CD4-positive, alpha-beta T cell (primary cell): ENCODE results near the gene EPHX1. TPM values are rescaled to one million over a fixed set of nuclear protein-coding genes. Genes with fewer than 3 reads are reported as not detected.
"Not testable (repeated sequence)": the region's sequence is repeated elsewhere in the genome, so short reads cannot be mapped to it uniquely, and the experiment has no call there.

Source experiments
- ATAC-seq: fragments of 200-7000 bp; cut with Tn5 transposase; one replicate; pipeline ENCODE4 v1.10.0; 2022; ENCODE audit warnings: mild to moderate bottlenecking; ENCODE audit not compliant: poor library complexity
- CTCF ChIA-PET: fragments of 350-600 bp; sonication (Branson Sonifier 250); formaldehyde crosslinking; loops from one replicate; lab custom pipeline; 2021; ENCODE audit warnings: antibody characterized with exemption, inconsistent platforms; lab: Charles Lee
- POLR2A ChIA-PET: fragments of 350-600 bp; sonication (Branson Sonifier 250); formaldehyde crosslinking; loops from one replicate; lab custom pipeline; 2021; ENCODE audit warnings: antibody characterized with exemption, inconsistent platforms; lab: Charles Lee
- DNase-seq, 14 experiments: peaks; one replicate each; pipeline ENCODE4 v3.0.0-alpha.2; 2013 to 2020; ENCODE audit warnings: mixed read lengths in 2 of 14
- H3K27ac ChIP-seq, 2 donors: one replicate each; pipeline versions ENCODE4 v1.5.1 to v1.7.0; 2013; ENCODE audit warnings: low read length in 2 of 2, low read depth in 1 of 2, mild to moderate bottlenecking in 1 of 2
- H3K27me3 ChIP-seq, 2 experiments: 1 replicate in 1 of 2; 2 replicates in 1 of 2; pipeline versions ENCODE4 v1.6.1 to v1.7.0; 2013; ENCODE audit warnings: low read length in 2 of 2, control low read depth in 1 of 2, mild to moderate bottlenecking in 1 of 2, moderate library complexity in 1 of 2; ENCODE audit not compliant: insufficient read depth in 2 of 2, control insufficient read depth in 1 of 2
- H3K36me3 ChIP-seq: one replicate; pipeline ENCODE4 v1.6.1; 2013; ENCODE audit warnings: low read length, control low read depth; ENCODE audit not compliant: insufficient read depth
- H3K4me1 ChIP-seq: one replicate; pipeline ENCODE4 v1.6.1; 2013; ENCODE audit warnings: low read length, control low read depth; ENCODE audit not compliant: insufficient read depth
- H3K4me3 ChIP-seq: one replicate; pipeline ENCODE4 v1.5.1; 2013; ENCODE audit warnings: mild to moderate bottlenecking, low read length, moderate library complexity
- H3K9me3 ChIP-seq, 2 experiments: 1 replicate in 1 of 2; 2 replicates in 1 of 2; pipeline versions ENCODE4 v1.6.1 to v1.7.0; 2013; ENCODE audit warnings: low read length in 2 of 2, mild to moderate bottlenecking in 2 of 2, control low read depth in 1 of 2, moderate library complexity in 1 of 2; ENCODE audit not compliant: control insufficient read depth in 1 of 2, insufficient read depth in 1 of 2
- H3K27ac Mint-ChIP-seq: one replicate; pipeline ENCODE4 v1.8.0; 2020; ENCODE audit warnings: mixed read lengths
- H3K27me3 Mint-ChIP-seq: one replicate; pipeline ENCODE4 v1.8.0; 2021; ENCODE audit warnings: mixed read lengths
- H3K36me3 Mint-ChIP-seq: one replicate; pipeline ENCODE4 v1.8.0; 2021; ENCODE audit warnings: low read depth, mixed read lengths
- H3K4me1 Mint-ChIP-seq: one replicate; pipeline ENCODE4 v1.8.0; 2021; ENCODE audit warnings: low read depth, mixed read lengths
- H3K4me3 Mint-ChIP-seq: one replicate; pipeline ENCODE4 v1.8.0; 2020; ENCODE audit warnings: mild to moderate bottlenecking, mixed read lengths
- H3K9me3 Mint-ChIP-seq: one replicate; pipeline ENCODE4 v1.8.0; 2020; ENCODE audit warnings: mixed read lengths
- CTCF ChIP-seq: fragments of 200-600 bp; IDR thresholded peaks from one replicate; pipeline ENCODE4 v1.8.0; 2022; ENCODE audit warnings: antibody characterized with exemption, mild to moderate bottlenecking
- intact Hi-C, 2 experiments: fragments of 100-400 bp; cut with DNase I in 1 of 2; cut with micrococcal nuclease in 1 of 2; formaldehyde crosslinking; loops; one replicate each; pipeline versions ENCODE4 v1.15.1 to v1.9.0; 2023 to 2025; cut with DNase I, micrococcal nuclease
- total RNA-seq, 174 experiments: library from RNA in 2 of 174; stranded (reverse) in 2 of 174; gene quantifications; one replicate each; pipeline ENCODE4 v1.2.3 and lab custom pipeline; 2021 to 2026

Gene EPHX1
- total RNA-seq, 2 experiments from 2014 or later, result 0.34 to 0.47 TPM

- H3K27ac ChIP-seq, H3K36me3 ChIP-seq, DNase-seq, H3K9me3 ChIP-seq, POLR2A ChIA-PET, H3K27me3 ChIP-seq, intact Hi-C loops, ATAC-seq, H3K27me3 Mint-ChIP-seq, H3K36me3 Mint-ChIP-seq, H3K4me1 ChIP-seq, H3K9me3 Mint-ChIP-seq, H3K4me1 Mint-ChIP-seq, H3K4me3 ChIP-seq, H3K4me3 Mint-ChIP-seq: not testable (repeated sequence)
- H3K27ac Mint-ChIP-seq, result peak overlapping the region; percentile 55
- CTCF ChIA-PET, result interaction anchor here (1.7 kb wide), 1 partner anchor 24 kb away, joined by 8 read pairs; the partner anchor contains the start of gene SRP9
These were observed 8.8 kb upstream of the EPHX1 start for GRCh38 chr1:225801146-225801545.

GRCh38 chr1:225806249-225806648 lies 3.7 kb upstream of the EPHX1 start:
- no peak for ATAC-seq
- Histone ChIP-seq H3K4me3 (no peak overlapping the region), H3K27me3 (no peaks in the 10 kb centered on the region), H3K9me3 (no peaks in the 10 kb centered on the region), H3K36me3 (no peaks in the 10 kb centered on the region), H3K27ac (no peak overlapping the region), H3K4me1 (peaks cover 10% of the 10 kb centered on the region)
- ChIA-PET POLR2A (no interaction called here), CTCF (no interaction called here)
- Mint-ChIP-seq H3K4me3 (no peak overlapping the region), H3K27ac (no peak overlapping the region), H3K36me3 (no peaks in the 10 kb centered on the region), H3K9me3 (no peaks in the 10 kb centered on the region), H3K4me1 (no peaks in the 10 kb centered on the region), H3K27me3 (no peaks in the 10 kb centered on the region)
- no peak for TF ChIP-seq CTCF
- no peak for DNase-seq
- intact Hi-C loops, result no loop called here

GRCh38 chr1:225806736-225807135 lies 3.2 kb upstream of the EPHX1 start:
- H3K27ac Mint-ChIP-seq, DNase-seq, H3K4me3 ChIP-seq, H3K4me1 Mint-ChIP-seq, H3K36me3 ChIP-seq, CTCF ChIA-PET, H3K4me1 ChIP-seq, H3K36me3 Mint-ChIP-seq, H3K27me3 ChIP-seq, ATAC-seq, H3K27me3 Mint-ChIP-seq, H3K9me3 ChIP-seq, H3K27ac ChIP-seq, intact Hi-C loops, POLR2A ChIA-PET, H3K4me3 Mint-ChIP-seq, H3K9me3 Mint-ChIP-seq: not testable (repeated sequence)

- ATAC-seq (no peak), DNase-seq (no peak)
- Mint-ChIP-seq H3K9me3 (no peaks in the 10 kb centered on the region), H3K27ac (no peak overlapping the region), H3K27me3 (no peaks in the 10 kb centered on the region), H3K4me3 (peak overlapping the region; percentile 44), H3K4me1 (no peaks in the 10 kb centered on the region), H3K36me3 (no peaks in the 10 kb centered on the region)
- Histone ChIP-seq H3K4me3 (no peak overlapping the region), H3K9me3 (no peaks in the 10 kb centered on the region), H3K4me1 (peaks cover 10% of the 10 kb centered on the region), H3K27ac (no peak overlapping the region), H3K36me3 (no peaks in the 10 kb centered on the region), H3K27me3 (no peaks in the 10 kb centered on the region)
- ChIA-PET POLR2A (interaction anchor here (5.0 kb wide), 1 partner anchor 30 kb away, joined by 42 read pairs; the partner anchor contains the start of gene SRP9), CTCF (no interaction called here)
- intact Hi-C loops, result no loop called here
- TF ChIP-seq CTCF, result no peak
These were observed 1.8 kb upstream of the EPHX1 start for GRCh38 chr1:225808136-225808535.

- H3K4me1 Mint-ChIP-seq, H3K27me3 Mint-ChIP-seq, H3K27ac Mint-ChIP-seq, DNase-seq, H3K36me3 Mint-ChIP-seq, H3K36me3 ChIP-seq, H3K9me3 ChIP-seq, H3K27ac ChIP-seq, H3K27me3 ChIP-seq, H3K9me3 Mint-ChIP-seq, ATAC-seq, intact Hi-C loops, H3K4me1 ChIP-seq: not testable (repeated sequence)
- ChIA-PET CTCF (interaction anchor here (1.2 kb wide), 1 partner anchor 33 kb away, joined by 4 read pairs; the partner anchor contains the start of gene SRP9), POLR2A (interaction anchor here (1.0 to 5.0 kb wide), 7 partner anchors 9 to 87 kb away, joined by 3 to 42 read pairs (median 6); partner anchors contain the start of genes SRP9 and TMEM63A)
- peak overlapping the region; percentile 86 for H3K4me3 Mint-ChIP-seq
- H3K4me3 ChIP-seq, result peak overlapping the region; percentile 51
These were observed 935 bp downstream of the EPHX1 start for GRCh38 chr1:225810579-225811538.
